AG04449 (cell line): Measurements from ENCODE around the gene ZNRF2.

Source experiments
- CTCF ChIA-PET: fragments of 350-600 bp; formaldehyde crosslinking; extraction: SDS; loops from one replicate; lab custom pipeline; 2021; ENCODE audit warnings: antibody characterized with exemption; lab: Yijun Ruan, JAX
- POLR2A ChIA-PET: fragments of 400-600, 350-600 bp; formaldehyde crosslinking; extraction: SDS; loops from one replicate; lab custom pipeline; 2020; ENCODE audit warnings: antibody characterized with exemption, inconsistent platforms; lab: Yijun Ruan, JAX
- DNase-seq: peaks from one replicate; pipeline ENCODE4 v3.0.0-alpha.2; 2010; ENCODE audit warnings: low read depth, low spot score
- H3K4me3 ChIP-seq: 2 replicates; pipeline ENCODE4 v1.5.1; 2011; ENCODE audit warnings: low read depth, mild to moderate bottlenecking, control low read depth, low read length
- TF ChIP-seq, protein P1 (sequence below): IDR thresholded peaks from one replicate; pipeline ENCODE4 v1.5.1; 2011; ENCODE audit warnings: mild to moderate bottlenecking, moderate library complexity, low read length, control low read depth, inconsistent platforms; ENCODE audit not compliant: insufficient read depth; ENCODE audit errors: missing control alignments

The ZNRF2 gene

DNA sequence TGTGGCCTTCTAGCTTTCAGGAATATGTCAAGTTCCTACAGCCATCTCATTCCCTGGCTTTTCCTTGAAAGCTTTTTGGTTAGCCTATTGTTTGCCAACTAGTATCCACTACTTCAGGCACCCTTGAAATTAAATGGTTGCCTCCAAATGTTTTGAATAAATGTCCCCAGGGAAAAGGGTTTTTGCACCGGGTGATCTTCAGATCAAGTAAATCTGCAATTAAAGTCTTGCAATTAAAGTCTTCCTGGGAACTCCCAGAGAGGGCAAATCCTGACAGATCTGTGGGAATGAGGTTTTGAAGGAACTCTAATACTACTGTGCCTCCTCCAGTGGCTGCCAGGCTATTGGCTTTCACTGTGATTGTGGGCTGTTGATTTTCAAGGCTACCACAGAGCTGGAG lies 17.7 kb upstream of the ZNRF2 start:
- TF ChIP-seq, protein P1, sequence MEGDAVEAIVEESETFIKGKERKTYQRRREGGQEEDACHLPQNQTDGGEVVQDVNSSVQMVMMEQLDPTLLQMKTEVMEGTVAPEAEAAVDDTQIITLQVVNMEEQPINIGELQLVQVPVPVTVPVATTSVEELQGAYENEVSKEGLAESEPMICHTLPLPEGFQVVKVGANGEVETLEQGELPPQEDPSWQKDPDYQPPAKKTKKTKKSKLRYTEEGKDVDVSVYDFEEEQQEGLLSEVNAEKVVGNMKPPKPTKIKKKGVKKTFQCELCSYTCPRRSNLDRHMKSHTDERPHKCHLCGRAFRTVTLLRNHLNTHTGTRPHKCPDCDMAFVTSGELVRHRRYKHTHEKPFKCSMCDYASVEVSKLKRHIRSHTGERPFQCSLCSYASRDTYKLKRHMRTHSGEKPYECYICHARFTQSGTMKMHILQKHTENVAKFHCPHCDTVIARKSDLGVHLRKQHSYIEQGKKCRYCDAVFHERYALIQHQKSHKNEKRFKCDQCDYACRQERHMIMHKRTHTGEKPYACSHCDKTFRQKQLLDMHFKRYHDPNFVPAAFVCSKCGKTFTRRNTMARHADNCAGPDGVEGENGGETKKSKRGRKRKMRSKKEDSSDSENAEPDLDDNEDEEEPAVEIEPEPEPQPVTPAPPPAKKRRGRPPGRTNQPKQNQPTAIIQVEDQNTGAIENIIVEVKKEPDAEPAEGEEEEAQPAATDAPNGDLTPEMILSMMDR, result no peak
- DNase-seq, result no peak
- POLR2A ChIA-PET, result no interaction called here
- no peak overlapping the region for H3K4me3 ChIP-seq
- CTCF ChIA-PET, result no interaction called here

DNA sequence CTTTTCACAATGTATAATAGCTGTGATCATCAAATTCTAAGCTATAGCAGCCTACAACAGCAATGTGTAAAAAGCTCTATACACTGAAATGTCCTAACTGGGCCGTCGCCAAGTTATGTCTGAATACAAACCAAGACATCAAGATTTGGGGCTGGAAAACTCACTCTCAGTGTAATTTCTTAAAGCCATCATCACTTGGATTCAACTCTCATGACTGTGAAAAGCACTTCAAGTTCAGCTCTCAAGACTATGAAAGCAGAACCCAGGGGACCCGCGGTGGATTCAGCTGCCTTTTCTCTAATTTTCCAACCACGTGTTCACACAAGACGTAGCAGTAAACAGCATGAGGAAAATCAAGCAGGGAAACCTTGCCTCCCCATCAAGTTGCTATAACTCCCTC lies 15.8 kb upstream of the ZNRF2 start:
- no peak overlapping the region for H3K4me3 ChIP-seq
- POLR2A ChIA-PET, result no interaction called here
- TF ChIP-seq, protein P1, result no peak
- CTCF ChIA-PET, result interaction anchor here (0.8 to 1.2 kb wide), 2 partner anchors 9 to 295 kb away, joined by 3 to 4 read pairs; no protein-coding TSS in a partner anchor
- no peak for DNase-seq

DNA sequence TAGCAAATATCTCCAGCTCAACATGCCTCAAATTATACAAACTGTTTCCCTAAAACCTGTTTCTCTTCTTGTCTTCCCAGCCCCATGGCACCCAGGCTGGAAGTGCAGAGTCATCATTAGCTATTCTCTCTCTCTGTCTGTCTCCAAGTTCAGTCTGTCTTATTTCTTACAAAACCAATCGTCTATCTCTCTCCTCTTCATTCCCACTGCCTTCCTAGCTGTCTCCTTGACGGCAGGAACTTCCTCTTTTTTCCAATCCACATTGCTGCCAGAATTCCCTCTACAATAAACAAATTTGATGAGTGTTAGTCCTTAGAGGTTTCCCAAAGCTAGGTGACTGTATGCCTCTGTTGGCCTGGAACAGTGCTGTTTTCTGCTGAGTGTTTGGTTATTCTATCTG lies 14.9 kb upstream of the ZNRF2 start:
- no peak overlapping the region for H3K4me3 ChIP-seq
- TF ChIP-seq, protein P1, result no peak
- CTCF ChIA-PET, result interaction anchor here (1.2 to 11.8 kb wide), 2 partner anchors 8 to 141 kb away, joined by 4 to 166 read pairs; no protein-coding TSS in a partner anchor
- DNase-seq, result no peak
- POLR2A ChIA-PET, result interaction anchor here (0.6 kb wide), 1 partner anchor 30 kb away, joined by 3 read pairs; no protein-coding TSS in a partner anchor

- no peak overlapping the region for H3K4me3 ChIP-seq
- ChIA-PET POLR2A (no interaction called here), CTCF (interaction anchor here (1.3 to 11.8 kb wide), 2 partner anchors 140 to 293 kb away, joined by 4 to 166 read pairs; no protein-coding TSS in a partner anchor)
- TF ChIP-seq, protein P1, result no peak
- no peak for DNase-seq
Observed at GRCh38 chr7:30270921-30271320, 13.5 kb upstream of the ZNRF2 start.

- DNase-seq, result no peak
- no peak overlapping the region for H3K4me3 ChIP-seq
- TF ChIP-seq, protein P1, result no peak
- ChIA-PET POLR2A (no interaction called here), CTCF (interaction anchor here (1.0 to 11.8 kb wide), 2 partner anchors 139 to 292 kb away, joined by 6 to 166 read pairs; no protein-coding TSS in a partner anchor)
Observed at GRCh38 chr7:30272126-30272525, 12.3 kb upstream of the ZNRF2 start.

DNA sequence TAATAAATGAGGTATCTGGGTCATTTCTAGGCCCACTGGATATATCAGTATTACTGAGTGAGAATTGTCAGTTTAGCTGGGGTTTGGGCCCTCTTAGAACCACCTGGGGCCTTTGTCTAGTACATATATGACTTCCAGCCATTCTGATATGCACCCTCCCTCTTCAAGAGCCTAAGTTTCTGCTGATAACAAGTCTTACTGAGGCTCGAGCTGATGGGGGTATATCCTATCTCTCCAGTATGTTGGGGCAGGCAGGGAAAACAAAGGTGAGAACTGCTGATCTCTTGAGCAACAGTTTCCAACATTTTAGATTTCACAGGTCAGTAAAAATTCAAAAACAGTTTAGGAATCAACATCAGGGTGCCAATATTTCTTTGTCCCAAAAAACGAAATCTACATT lies 10.8 kb upstream of the ZNRF2 start:
- DNase-seq, result no peak
- H3K4me3 ChIP-seq, result no peak overlapping the region
- POLR2A ChIA-PET, result no interaction called here
- TF ChIP-seq, protein P1, result no peak
- CTCF ChIA-PET, result interaction anchor here (0.7 to 11.8 kb wide), 7 partner anchors 10 to 290 kb away, joined by 3 to 166 read pairs (median 5); no protein-coding TSS in a partner anchor
